C4-2B (cell line): ENCODE results near the gene GLCE.
"Not testable (repeated sequence)": the region's sequence is repeated elsewhere in the genome, so short reads cannot be mapped to it uniquely, and the experiment has no call there.

Experiments
- H3K27ac ChIP-seq: fragments of 450-650 bp; 2 replicates; pipeline ENCODE4 v1.5.1; 2017
- ZFX ChIP-seq: fragments of 450-650 bp; IDR thresholded peaks from 2 replicates; pipeline ENCODE4 v1.6.1; 2017
- TF ChIP-seq, protein P1 (sequence below): fragments of 450-650 bp; conservative IDR thresholded peaks from 2 replicates; pipeline ENCODE4 v1.5.1; 2017; ENCODE audit warnings: mild to moderate bottlenecking

The GLCE gene

DNA sequence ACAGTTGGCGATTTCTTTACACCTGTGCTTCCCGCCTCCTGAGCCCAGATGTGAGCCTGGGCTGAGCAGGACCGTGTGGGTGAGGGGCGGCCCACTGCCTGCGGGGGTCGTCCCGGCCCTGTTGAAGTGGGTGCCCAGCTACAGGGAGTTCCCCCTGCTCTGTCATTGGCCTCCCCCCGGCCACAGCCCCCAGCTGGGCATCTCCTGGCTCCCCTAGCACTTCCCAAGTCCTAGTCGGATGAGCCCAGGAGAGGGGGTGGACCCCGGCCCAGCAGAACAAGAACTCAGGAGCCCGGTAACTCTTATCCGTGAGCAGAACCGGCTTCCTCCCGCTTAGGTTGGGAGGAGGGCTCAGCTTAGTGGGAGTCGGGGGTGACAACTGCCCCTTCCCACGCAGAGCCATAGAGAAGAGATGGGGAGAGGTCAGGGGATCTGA, 139.0 kb downstream of the GLCE start:
- TF ChIP-seq, protein P1, sequence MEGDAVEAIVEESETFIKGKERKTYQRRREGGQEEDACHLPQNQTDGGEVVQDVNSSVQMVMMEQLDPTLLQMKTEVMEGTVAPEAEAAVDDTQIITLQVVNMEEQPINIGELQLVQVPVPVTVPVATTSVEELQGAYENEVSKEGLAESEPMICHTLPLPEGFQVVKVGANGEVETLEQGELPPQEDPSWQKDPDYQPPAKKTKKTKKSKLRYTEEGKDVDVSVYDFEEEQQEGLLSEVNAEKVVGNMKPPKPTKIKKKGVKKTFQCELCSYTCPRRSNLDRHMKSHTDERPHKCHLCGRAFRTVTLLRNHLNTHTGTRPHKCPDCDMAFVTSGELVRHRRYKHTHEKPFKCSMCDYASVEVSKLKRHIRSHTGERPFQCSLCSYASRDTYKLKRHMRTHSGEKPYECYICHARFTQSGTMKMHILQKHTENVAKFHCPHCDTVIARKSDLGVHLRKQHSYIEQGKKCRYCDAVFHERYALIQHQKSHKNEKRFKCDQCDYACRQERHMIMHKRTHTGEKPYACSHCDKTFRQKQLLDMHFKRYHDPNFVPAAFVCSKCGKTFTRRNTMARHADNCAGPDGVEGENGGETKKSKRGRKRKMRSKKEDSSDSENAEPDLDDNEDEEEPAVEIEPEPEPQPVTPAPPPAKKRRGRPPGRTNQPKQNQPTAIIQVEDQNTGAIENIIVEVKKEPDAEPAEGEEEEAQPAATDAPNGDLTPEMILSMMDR = no peak
- TF ChIP-seq ZFX = no peak
- H3K27ac ChIP-seq = peak overlapping the region; percentile 31; the same call in 1 of the 2 replicates

DNA sequence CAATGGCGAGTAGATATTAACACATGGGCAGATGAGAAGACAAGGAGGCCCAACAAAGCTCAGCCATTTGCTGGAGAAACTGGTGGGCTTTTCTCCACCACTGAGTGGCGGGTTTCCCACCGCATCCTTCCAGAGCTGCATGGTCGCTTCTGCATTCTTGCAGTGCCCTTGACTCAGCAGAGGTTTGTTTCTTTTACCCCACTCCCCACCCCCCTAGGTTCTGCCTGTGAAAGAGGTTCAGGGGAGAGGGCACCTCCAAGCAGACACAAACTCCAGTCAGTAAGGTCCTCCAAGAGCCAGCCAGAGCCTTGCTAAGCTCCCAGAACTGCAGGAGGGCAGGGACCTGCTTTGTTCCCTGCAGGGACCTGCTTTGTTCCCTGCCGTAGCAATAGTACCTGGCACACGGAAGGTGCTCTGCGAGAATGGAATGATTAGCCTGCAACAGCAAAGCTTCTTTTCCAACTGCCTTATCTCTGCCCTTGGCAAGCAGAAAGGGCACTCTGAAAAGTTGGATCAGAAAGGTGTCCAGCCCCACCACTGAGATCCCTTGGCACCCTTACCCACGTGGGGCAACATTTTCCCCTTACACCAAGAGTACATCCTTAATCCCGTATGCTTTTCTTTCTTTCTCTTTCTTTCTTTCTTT, 139.6 kb downstream of the GLCE start:
- TF ChIP-seq ZFX = no peak
- TF ChIP-seq, protein P1 = no peak
- no peak overlapping the region for H3K27ac ChIP-seq

DNA sequence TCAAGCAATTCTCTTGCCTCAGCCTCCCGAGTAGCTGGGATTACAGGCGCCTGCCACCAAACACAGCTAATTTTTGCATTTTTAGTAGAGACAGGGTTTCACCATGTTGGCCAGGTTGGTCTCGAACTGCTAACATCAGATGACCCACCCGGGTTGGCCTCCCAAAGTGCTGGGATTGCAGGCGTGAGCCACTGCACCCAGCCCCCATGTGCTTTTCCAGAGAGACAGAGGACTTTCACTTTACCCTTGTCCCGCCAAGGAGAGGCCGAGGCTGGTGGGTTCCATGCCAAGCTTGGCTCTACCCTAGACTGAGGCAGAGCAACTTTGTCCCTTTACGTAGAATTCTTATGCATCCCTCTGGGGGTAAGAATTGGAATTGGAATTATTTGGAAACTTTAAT, 140.7 kb downstream of the GLCE start:
- H3K27ac ChIP-seq = not testable (repeated sequence)

DNA sequence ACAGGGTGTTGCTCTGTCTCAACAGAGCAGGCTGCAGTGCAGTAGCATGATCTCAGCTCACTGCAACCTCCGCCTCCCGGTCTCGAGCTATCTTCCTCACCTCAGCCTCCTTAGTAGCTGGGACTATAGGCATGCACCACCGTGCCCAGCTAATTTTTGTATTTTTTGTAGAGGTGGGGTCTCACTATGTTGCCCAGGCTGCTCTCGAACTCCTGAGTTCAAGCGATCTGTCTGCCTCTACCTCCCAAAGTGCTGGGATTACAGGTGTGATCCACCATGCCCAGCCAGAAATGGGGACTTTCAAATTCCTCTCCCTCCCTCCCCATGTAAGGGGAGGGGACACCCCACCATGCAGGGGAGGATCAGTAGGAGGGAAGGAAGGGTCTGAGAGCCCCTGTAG, 141.7 kb downstream of the GLCE start:
- H3K27ac ChIP-seq = not testable (repeated sequence)

DNA sequence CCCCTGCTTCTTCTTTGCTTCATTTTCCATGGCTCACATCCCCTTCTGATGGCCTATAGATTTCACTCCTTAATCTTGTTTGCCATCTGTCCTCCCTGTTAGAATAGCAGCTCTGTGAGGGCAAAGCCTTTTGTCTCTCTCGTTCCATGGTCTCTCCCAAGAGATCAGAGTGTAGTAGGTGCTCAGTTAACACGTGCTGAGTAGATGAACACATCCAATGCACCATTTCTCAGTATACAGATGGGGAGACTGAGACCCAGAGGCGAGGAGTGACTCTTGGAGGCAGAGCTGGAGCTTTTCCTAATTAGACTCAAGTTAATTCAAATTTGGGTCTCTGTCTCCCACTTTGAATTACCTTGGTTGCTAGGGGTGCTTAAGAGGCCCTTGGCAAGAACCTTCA, 142.5 kb downstream of the GLCE start:
- TF ChIP-seq, protein P1 = no peak
- no peak for TF ChIP-seq ZFX
- no peak overlapping the region for H3K27ac ChIP-seq

DNA sequence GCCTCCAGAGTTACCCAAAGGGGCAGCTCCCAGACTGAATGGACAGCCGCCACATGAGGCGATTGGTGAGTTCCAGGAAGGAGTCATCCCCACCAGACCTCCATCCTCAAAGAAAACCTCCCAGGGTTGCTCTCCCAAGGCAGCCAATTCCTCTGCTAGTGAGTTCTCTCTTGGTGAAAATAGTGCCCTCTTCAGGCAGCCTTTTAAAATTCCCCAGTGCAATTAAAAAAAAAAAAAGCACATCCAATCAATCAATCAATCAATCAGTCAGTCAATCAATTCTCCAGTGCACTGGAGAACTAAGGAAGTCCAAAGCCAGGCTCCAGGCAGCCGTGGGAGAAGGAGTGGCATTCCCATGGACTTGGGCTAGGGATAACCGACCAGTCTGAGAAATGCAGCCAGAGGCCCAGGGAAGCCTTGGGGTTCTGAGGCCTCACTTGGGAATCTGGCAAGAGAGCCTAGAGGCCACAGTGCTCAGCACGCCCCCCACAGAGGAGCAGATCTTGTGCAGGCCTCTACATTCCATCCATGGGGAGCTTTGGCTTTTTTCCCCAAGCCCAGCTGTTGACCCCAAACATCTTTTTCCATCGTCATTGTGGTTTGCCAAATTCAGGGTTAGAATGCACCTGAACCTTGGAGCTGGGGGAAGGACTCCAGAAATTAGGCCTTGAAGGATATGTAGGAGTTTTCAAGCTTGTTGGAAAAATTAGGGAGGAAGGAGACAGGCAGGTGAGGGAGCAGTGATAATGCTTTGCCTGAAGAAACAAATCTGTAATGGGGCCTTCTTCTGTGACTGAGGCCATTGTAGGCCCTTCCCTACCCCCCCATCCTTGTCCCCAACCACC, 143.1 kb downstream of the GLCE start:
- no peak for TF ChIP-seq ZFX
- TF ChIP-seq, protein P1 = no peak; the same call in 1 of the 2 replicates
- no peak overlapping the region for H3K27ac ChIP-seq

DNA sequence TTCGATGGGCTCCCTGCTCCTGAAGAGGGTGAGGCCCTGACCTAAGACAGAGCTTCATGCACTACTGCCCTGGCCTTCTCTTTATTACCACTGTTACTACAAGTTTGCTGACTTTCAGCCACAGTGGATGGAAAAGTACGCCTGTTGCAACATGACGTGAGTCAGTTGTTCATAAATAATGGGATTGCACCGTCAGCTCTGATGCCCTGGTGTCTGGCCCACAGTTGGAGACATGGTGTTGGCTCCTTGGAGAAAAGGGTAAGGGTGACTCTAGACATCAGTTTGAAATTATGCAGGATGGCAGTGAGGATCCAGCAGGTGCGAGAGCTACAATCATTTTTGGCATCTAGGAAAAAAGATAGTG, 143.7 kb downstream of the GLCE start:
- H3K27ac ChIP-seq = no peak overlapping the region
- no peak for TF ChIP-seq ZFX

DNA sequence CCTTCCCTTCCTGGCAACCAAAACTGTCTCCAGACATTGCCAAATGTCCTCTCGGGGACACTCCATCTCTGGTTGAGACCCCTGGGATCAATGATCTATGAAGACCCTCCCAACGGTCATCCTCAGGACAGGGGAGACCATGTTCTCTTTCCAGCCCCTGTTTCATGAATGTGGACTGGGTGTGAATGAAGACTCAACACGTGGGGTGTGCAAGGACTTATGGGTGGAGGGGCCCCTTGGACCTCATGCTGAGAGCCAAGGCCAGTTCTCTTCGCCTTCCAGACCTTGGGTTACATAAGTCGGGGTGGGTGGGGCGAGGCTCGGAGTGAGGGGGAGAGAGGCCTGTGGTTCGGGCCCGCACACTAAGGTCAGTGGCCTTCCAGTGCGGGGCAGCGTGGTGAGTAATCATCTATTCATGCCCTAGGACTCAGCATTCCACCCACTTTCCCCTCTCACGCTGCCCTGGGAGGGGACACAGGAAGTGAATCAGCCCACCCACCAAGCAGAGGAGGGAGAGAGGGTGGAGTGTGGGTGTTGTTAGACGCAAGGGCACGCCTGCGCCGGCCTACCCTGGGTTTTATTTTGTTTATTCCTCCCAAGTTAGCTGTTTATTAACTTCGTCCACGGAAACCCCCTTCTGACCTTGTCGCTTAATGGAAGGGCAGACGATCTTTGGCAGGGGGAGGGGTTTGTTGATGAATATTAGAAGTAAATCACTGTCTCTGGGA, 144.9 kb downstream of the GLCE start:
- H3K27ac ChIP-seq = no peak overlapping the region
- TF ChIP-seq, protein P1 = no peak
- TF ChIP-seq ZFX = no peak
